Measurements from ENCODE around the gene SNAP47. TPM values are rescaled to one million over a fixed set of nuclear protein-coding genes. Genes with fewer than 3 reads are reported as not detected.

SNAP47 gene
- polyA plus RNA-seq, 2 of the 4 experiments (the other 2 are of a cell fraction): 29.6 to 39.5 TPM

DNA sequence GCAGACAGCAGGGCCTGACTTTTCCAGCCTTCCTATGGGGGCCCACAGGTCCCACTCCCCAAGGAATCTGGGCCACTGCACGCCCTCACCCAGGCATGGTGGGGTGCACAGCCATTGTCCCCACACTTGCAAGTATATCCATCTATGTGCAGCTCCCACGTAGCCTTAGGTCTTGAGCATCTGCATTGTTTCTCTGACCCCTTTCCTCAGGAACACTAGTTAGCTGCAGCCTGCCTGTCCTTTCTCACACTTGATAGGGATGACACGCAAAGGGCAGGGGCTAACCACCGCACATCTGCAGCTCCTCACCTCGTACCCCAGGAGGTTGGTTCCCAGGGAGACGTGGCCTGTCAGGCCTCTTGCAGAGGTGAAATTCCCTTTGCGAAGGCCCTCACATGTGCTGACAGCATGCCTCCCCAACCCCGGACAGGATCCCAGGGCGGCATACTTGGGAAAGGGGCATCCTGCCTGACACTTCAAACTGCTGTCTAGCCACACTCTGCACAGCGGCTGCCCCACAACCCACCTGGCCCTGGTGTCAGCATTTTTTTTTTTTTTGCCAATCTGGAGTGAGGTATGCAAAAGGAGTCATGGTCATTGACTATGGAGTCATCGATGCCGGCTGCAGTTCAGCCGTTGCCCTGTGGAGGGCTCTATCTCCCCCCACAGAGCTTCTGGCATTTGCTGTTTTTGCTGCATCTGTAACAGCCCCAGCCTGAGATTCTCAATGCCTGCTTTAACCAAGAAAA, 5.2 kb upstream of the SNAP47 start:
- Histone ChIP-seq H3K4me3 (no peak overlapping the region), H3K4me1 (peaks cover 12% of the 10 kb centered on the region; the same call in 2 of the 3 replicates), H3K27ac (no peak overlapping the region), H3K4me2 (no peak overlapping the region), H3K9me3 (no peaks in the 10 kb centered on the region; the same call in 1 of the 3 replicates)
- ATAC-seq: peak in 1 of 2 experiments; percentile 35; a peak in 3 of 6 replicates
- POLR2A ChIA-PET: no interaction called here
- peak; percentile 55 to 69 for DNase-seq (ENCODE audit: low read depth in 1 of 2, low spot score in 1 of 2)
- 70% methylated on average over 13 of the region's 13 CpGs for WGBS (ENCODE audit: missing lambda C conversion rate)
- no peak for FAIRE-seq
- TF ChIP-seq MAFK (IDR thresholded peaks at IDR 0.05; ENCODE audit: partially characterized antibody): peak; percentile 61
- TF ChIP-seq NR3C1 (IDR thresholded peaks at IDR 0.05): no peak
- peak in 1 of 2 experiments; percentile 23; a peak in 2 of 5 replicates for TF ChIP-seq RAD21 (conservative IDR thresholded peaks at IDR 0.05 in 1 of 2, IDR thresholded peaks at IDR 0.05 in 1 of 2)
- TF ChIP-seq, protein P1, sequence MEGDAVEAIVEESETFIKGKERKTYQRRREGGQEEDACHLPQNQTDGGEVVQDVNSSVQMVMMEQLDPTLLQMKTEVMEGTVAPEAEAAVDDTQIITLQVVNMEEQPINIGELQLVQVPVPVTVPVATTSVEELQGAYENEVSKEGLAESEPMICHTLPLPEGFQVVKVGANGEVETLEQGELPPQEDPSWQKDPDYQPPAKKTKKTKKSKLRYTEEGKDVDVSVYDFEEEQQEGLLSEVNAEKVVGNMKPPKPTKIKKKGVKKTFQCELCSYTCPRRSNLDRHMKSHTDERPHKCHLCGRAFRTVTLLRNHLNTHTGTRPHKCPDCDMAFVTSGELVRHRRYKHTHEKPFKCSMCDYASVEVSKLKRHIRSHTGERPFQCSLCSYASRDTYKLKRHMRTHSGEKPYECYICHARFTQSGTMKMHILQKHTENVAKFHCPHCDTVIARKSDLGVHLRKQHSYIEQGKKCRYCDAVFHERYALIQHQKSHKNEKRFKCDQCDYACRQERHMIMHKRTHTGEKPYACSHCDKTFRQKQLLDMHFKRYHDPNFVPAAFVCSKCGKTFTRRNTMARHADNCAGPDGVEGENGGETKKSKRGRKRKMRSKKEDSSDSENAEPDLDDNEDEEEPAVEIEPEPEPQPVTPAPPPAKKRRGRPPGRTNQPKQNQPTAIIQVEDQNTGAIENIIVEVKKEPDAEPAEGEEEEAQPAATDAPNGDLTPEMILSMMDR (IDR thresholded peaks at IDR 0.05): peak; percentile 31; the same call in 2 of the 3 replicates
- TF ChIP-seq KDM1A (IDR thresholded peaks at IDR 0.05; ENCODE audit: low read depth): no peak
- CTCF ChIA-PET: interaction anchor here (0.8 to 2.7 kb wide), 5 partner anchors 32 to 362 kb away, joined by 3 to 11 read pairs (median 3); no protein-coding TSS in a partner anchor

DNA sequence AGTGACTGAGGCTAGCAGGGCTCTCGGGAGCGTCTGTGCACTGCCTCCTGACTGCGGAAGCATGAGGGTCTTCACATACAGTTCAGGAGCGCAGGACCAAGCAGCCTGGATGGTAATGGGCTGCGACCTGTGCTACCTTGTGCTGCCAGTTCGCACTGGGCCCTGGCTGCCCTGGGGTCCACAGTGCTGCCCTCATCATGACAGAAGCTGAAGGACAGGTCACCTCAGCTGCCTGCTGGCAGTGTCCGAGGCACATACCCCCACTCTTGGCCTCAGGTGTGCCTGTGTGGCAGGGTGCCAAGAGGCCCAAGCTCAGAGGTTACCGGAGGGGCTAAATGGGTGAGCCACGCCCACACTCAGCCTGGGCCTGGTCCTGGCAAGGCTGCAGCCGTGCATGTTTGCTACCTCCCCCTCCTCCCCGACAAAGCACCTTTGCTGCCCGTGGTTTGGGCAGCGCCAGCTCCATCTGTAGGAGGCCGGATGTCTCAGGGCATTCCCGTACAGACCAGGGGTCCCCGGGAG, 4.5 kb upstream of the SNAP47 start:
- H3K4me2 ChIP-seq: no peak overlapping the region
- 89% methylated on average over 9 of the region's 16 CpGs for WGBS (ENCODE audit: missing lambda C conversion rate)
- H3K4me3 ChIP-seq: no peak overlapping the region
- ATAC-seq: no peak
- no peak for FAIRE-seq
- TF ChIP-seq, protein P2, sequence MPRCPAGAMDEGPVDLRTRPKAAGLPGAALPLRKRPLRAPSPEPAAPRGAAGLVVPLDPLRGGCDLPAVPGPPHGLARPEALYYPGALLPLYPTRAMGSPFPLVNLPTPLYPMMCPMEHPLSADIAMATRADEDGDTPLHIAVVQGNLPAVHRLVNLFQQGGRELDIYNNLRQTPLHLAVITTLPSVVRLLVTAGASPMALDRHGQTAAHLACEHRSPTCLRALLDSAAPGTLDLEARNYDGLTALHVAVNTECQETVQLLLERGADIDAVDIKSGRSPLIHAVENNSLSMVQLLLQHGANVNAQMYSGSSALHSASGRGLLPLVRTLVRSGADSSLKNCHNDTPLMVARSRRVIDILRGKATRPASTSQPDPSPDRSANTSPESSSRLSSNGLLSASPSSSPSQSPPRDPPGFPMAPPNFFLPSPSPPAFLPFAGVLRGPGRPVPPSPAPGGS (IDR thresholded peaks at IDR 0.05): no peak
- TF ChIP-seq, protein P3, sequence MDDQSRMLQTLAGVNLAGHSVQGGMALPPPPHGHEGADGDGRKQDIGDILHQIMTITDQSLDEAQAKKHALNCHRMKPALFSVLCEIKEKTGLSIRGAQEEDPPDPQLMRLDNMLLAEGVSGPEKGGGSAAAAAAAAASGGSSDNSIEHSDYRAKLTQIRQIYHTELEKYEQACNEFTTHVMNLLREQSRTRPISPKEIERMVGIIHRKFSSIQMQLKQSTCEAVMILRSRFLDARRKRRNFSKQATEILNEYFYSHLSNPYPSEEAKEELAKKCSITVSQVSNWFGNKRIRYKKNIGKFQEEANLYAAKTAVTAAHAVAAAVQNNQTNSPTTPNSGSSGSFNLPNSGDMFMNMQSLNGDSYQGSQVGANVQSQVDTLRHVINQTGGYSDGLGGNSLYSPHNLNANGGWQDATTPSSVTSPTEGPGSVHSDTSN (IDR thresholded peaks at IDR 0.05): peak; percentile 19; the same call in 1 of the 2 replicates
- no peaks in the 10 kb centered on the region; the same call in 2 of the 3 replicates for H3K9me3 ChIP-seq
- no peak overlapping the region for H3K27ac ChIP-seq
- peaks cover 12% of the 10 kb centered on the region; the same call in 2 of the 3 replicates for H3K4me1 ChIP-seq
- POLR2A ChIA-PET: no interaction called here
- no peak for DNase-seq (ENCODE audit: low read depth in 1 of 2, low spot score in 1 of 2)
- CTCF ChIA-PET: interaction anchor here (0.8 to 2.7 kb wide), 4 partner anchors 31 to 361 kb away, joined by 3 to 11 read pairs (median 4); no protein-coding TSS in a partner anchor

DNA sequence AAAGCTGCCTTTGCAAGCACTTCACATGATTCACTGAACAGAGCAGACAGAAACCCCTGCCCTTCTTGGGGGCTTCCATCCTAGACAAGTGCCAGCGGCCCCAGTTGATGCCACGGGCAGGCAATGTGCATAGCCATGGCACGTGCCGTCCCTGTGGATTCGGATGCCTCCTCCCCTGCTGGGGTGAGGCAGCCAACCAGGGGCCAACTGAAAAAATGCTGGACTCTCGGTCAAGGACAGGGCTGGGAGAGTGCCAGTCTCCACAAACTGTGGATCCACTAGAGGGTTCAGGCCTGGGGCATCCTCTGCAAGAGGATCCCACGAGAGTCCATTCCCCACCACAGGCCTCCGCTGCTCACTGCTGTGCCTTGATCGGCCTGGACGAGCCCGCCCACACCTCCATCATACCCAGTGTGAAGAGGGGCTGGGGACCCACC, 4.0 kb upstream of the SNAP47 start:
- ATAC-seq: no peak
- WGBS (ENCODE audit: missing lambda C conversion rate): 91% methylated on average over 10 of the region's 11 CpGs
- POLR2A ChIA-PET: no interaction called here

DNA sequence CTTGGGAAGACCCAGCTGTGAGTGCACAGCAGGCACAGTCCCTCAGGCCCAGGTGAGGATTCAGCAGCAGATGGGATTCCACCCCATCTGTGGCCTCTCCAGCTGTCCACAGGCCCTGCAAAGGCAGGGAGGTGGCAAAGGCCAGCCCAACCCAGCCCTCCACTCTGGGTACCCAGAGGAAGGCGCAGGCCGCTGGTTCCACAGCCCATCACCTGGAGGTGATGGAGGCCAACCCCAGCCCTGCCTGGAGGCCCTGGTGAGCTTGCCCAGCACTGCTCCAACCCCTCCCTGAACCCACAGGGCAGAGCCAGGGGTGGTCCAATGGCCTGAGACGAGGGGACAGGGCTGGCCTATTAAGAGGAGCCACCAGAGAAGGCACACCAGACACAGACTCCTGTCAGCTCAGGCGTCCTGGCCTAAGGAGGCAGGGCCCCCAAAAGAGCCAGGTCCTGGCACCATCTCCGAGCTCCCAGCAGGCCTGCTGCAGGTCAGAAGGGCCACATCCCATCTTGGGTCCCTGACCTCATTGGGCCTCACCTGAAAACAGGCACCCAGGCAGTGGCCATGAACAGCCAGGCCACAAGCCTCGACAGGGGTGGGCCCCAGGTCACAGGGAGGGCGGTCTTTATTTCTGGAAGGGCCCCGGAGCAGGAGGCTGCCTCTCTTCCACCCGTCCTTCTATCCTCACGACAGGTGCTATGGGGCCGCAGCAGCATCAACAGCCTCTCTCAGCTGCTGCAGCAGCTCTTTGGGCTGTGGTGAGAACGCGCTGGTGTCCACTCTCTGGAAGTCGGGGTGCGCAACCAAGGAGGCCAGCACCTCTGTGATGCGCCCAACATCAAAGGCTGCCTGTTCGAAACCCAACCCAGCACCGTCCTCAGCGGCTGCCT, 3.3 kb upstream of the SNAP47 start:
- peaks cover 21% of the 10 kb centered on the region; the same call in 2 of the 3 replicates for H3K4me1 ChIP-seq
- no peaks in the 10 kb centered on the region for H3K9me3 ChIP-seq
- no peak overlapping the region for H3K4me2 ChIP-seq
- ATAC-seq (no peak), DNase-seq (ENCODE audit: low read depth in 1 of 2, low spot score in 1 of 2) (no peak), FAIRE-seq (no peak)
- H3K27ac ChIP-seq: no peak overlapping the region
- TF ChIP-seq, protein P4, sequence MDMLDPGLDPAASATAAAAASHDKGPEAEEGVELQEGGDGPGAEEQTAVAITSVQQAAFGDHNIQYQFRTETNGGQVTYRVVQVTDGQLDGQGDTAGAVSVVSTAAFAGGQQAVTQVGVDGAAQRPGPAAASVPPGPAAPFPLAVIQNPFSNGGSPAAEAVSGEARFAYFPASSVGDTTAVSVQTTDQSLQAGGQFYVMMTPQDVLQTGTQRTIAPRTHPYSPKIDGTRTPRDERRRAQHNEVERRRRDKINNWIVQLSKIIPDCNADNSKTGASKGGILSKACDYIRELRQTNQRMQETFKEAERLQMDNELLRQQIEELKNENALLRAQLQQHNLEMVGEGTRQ (IDR thresholded peaks at IDR 0.05): no peak
- TF ChIP-seq FOSB (CRISPR knock-in tag; IDR thresholded peaks at IDR 0.05): no peak
- no peak for TF ChIP-seq CBX8 (IDR thresholded peaks at IDR 0.05)
- TF ChIP-seq, protein P5, sequence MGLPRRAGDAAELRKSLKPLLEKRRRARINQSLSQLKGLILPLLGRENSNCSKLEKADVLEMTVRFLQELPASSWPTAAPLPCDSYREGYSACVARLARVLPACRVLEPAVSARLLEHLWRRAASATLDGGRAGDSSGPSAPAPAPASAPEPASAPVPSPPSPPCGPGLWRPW (IDR thresholded peaks at IDR 0.05): no peak
- no peak for TF ChIP-seq EHMT2 (IDR thresholded peaks at IDR 0.05; ENCODE audit: low read depth)
- no peak for TF ChIP-seq JUNB (IDR thresholded peaks at IDR 0.05)
- no peak for TF ChIP-seq HEYL (CRISPR knock-in tag; IDR thresholded peaks at IDR 0.05)
- TF ChIP-seq RARB (CRISPR knock-in tag; IDR thresholded peaks at IDR 0.05): no peak
- TF ChIP-seq ZC3H11A (IDR thresholded peaks at IDR 0.05): no peak
- no peak for TF ChIP-seq MAZ (IDR thresholded peaks at IDR 0.05; ENCODE audit: borderline replicate concordance, low read depth, low read length)
- no peak for TF ChIP-seq TP53 (CRISPR knock-in tag; IDR thresholded peaks at IDR 0.05)
- CTCF ChIA-PET: interaction anchor here (1.0 to 2.7 kb wide), 2 partner anchors 30 to 214 kb away, joined by 3 to 11 read pairs; no protein-coding TSS in a partner anchor
- WGBS (ENCODE audit: missing lambda C conversion rate): 92% methylated on average over 13 of the region's 19 CpGs
- no peak overlapping the region for H3K4me3 ChIP-seq
- POLR2A ChIA-PET: no interaction called here

More for the DNA sequence above, 4.0 kb upstream of the SNAP47 start:
- no peak overlapping the region for H3K27ac ChIP-seq
- no peaks in the 10 kb centered on the region; the same call in 2 of the 3 replicates for H3K9me3 ChIP-seq
- CTCF ChIA-PET: interaction anchor here (0.8 to 2.7 kb wide), 3 partner anchors 31 to 214 kb away, joined by 3 to 11 read pairs (median 4); no protein-coding TSS in a partner anchor
- peaks cover 15% of the 10 kb centered on the region; the same call in 2 of the 3 replicates for H3K4me1 ChIP-seq
- TF ChIP-seq JUNB (IDR thresholded peaks at IDR 0.05) (no peak), NFE2L2 (conservative IDR thresholded peaks at IDR 0.05; ENCODE audit: low read length) (no peak), PHF8 (IDR thresholded peaks at IDR 0.05; ENCODE audit: borderline replicate concordance, low read depth) (no peak)
- no peak overlapping the region for H3K4me2 ChIP-seq
- DNase-seq (ENCODE audit: low read depth in 1 of 2, low spot score in 1 of 2) (no peak), FAIRE-seq (no peak)
- H3K4me3 ChIP-seq: no peak overlapping the region
